ENCODE measurements around the gene EGFLAM. TPM values are rescaled to one million over a fixed set of nuclear protein-coding genes. Genes with fewer than 3 reads are reported as not detected.

The EGFLAM gene
- total RNA-seq, 1 experiment from 2014 or later, result 45.4 TPM

GRCh38 chr5:38360323-38361061, 102.1 kb downstream of the EGFLAM start:
- intact Hi-C loops (cut with micrococcal nuclease; ENCODE audit: unreplicated experiment), result no loop called here
- no peak overlapping the region for H3K27ac ChIP-seq (ENCODE audit: low read depth, low read length, poor library complexity, severe bottlenecking)
- no peaks in the 10 kb centered on the region for H3K9me3 ChIP-seq (ENCODE audit: low read depth, low read length, poor library complexity, severe bottlenecking)
- no peak for DNase-seq (ENCODE audit: low spot score)
- H3K4me3 ChIP-seq (ENCODE audit: low read depth, low read length, poor library complexity, severe bottlenecking), result no peak overlapping the region
- H3K36me3 ChIP-seq (ENCODE audit: insufficient read depth, low read length, poor library complexity, severe bottlenecking), result no peaks in the 10 kb centered on the region
- no TSS peak for BruUV-seq (replicated peaks)
- POLR2A ChIA-PET (ENCODE audit: low non-redundant PET), result no interaction called here
- CTCF ChIA-PET, result no interaction called here
- no peaks in the 10 kb centered on the region for H3K4me1 ChIP-seq (ENCODE audit: insufficient read depth, low read length, poor library complexity, severe bottlenecking)
- no peaks in the 10 kb centered on the region for H3K27me3 ChIP-seq (replicated peaks; ENCODE audit: insufficient read depth, low read depth, low read length, poor library complexity)
- TF ChIP-seq EZH2 (IDR thresholded peaks at IDR 0.05; ENCODE audit: borderline replicate concordance, low read depth, low read length, poor library complexity, severe bottlenecking) (no peak), CTCF (conservative IDR thresholded peaks at IDR 0.05; ENCODE audit: low read depth, low read length) (no peak)

- no TSS peak for BruUV-seq (replicated peaks)
- CTCF ChIA-PET, result no interaction called here
- H3K4me1 ChIP-seq (ENCODE audit: insufficient read depth, low read length, poor library complexity, severe bottlenecking), result no peaks in the 10 kb centered on the region
- H3K27me3 ChIP-seq (replicated peaks; ENCODE audit: insufficient read depth, low read depth, low read length, poor library complexity), result no peaks in the 10 kb centered on the region
- H3K4me3 ChIP-seq (ENCODE audit: low read depth, low read length, poor library complexity, severe bottlenecking), result no peak overlapping the region
- DNase-seq (ENCODE audit: low spot score), result no peak
- TF ChIP-seq CTCF (conservative IDR thresholded peaks at IDR 0.05; ENCODE audit: low read depth, low read length), result no peak
- no peak for TF ChIP-seq EZH2 (IDR thresholded peaks at IDR 0.05; ENCODE audit: borderline replicate concordance, low read depth, low read length, poor library complexity, severe bottlenecking)
- H3K9me3 ChIP-seq (ENCODE audit: low read depth, low read length, poor library complexity, severe bottlenecking), result no peaks in the 10 kb centered on the region
- POLR2A ChIA-PET (ENCODE audit: low non-redundant PET), result no interaction called here
- H3K27ac ChIP-seq (ENCODE audit: low read depth, low read length, poor library complexity, severe bottlenecking), result no peak overlapping the region
- H3K36me3 ChIP-seq (ENCODE audit: insufficient read depth, low read length, poor library complexity, severe bottlenecking), result no peaks in the 10 kb centered on the region
- intact Hi-C loops (cut with micrococcal nuclease; ENCODE audit: unreplicated experiment), result no loop called here
These were observed 104.4 kb downstream of the EGFLAM start for GRCh38 chr5:38362713-38363112.

- POLR2A ChIA-PET (ENCODE audit: low non-redundant PET), result no interaction called here
These were observed 106.5 kb downstream of the EGFLAM start for GRCh38 chr5:38364825-38365224.

More at GRCh38 chr5:38364825-38365224, 106.5 kb downstream of the EGFLAM start:
- TF ChIP-seq CTCF (conservative IDR thresholded peaks at IDR 0.05; ENCODE audit: low read depth, low read length), result no peak
- no peak for TF ChIP-seq EZH2 (IDR thresholded peaks at IDR 0.05; ENCODE audit: borderline replicate concordance, low read depth, low read length, poor library complexity, severe bottlenecking)
- DNase-seq (ENCODE audit: low spot score), result no peak
- Histone ChIP-seq H3K4me1 (ENCODE audit: insufficient read depth, low read length, poor library complexity, severe bottlenecking) (no peaks in the 10 kb centered on the region), H3K36me3 (ENCODE audit: insufficient read depth, low read length, poor library complexity, severe bottlenecking) (no peaks in the 10 kb centered on the region), H3K9me3 (ENCODE audit: low read depth, low read length, poor library complexity, severe bottlenecking) (no peaks in the 10 kb centered on the region), H3K27ac (ENCODE audit: low read depth, low read length, poor library complexity, severe bottlenecking) (no peak overlapping the region), H3K27me3 (replicated peaks; ENCODE audit: insufficient read depth, low read depth, low read length, poor library complexity) (no peaks in the 10 kb centered on the region), H3K4me3 (ENCODE audit: low read depth, low read length, poor library complexity, severe bottlenecking) (no peak overlapping the region)
- intact Hi-C loops (cut with micrococcal nuclease; ENCODE audit: unreplicated experiment), result no loop called here
- no TSS peak for BruUV-seq (replicated peaks)
- CTCF ChIA-PET, result no interaction called here
